HG02610 (cell line): ENCODE data around the gene ADGRL1.
"Not testable (repeated sequence)": the region's sequence is repeated elsewhere in the genome, so short reads cannot be mapped to it uniquely, and the experiment has no call there.

Experiments used
- ATAC-seq: cut with Tn5 transposase; IDR thresholded peaks from one replicate; pipeline ENCODE4 v1.9.1; 2021; ENCODE audit warnings: mild to moderate bottlenecking, moderate library complexity; ENCODE audit not compliant: unreplicated experiment

The ADGRL1 gene

GRCh38 chr19:14221345-14221744, 15.4 kb upstream of the ADGRL1 start:
- ATAC-seq, result not testable (repeated sequence)

- no peak for ATAC-seq
These were observed 12.8 kb upstream of the ADGRL1 start for GRCh38 chr19:14218620-14219330.

GRCh38 chr19:14217886-14218285, 11.9 kb upstream of the ADGRL1 start:
- ATAC-seq, result not testable (repeated sequence)

GRCh38 chr19:14214580-14214979, 8.6 kb upstream of the ADGRL1 start:
- no peak for ATAC-seq

GRCh38 chr19:14210182-14210581, 4.2 kb upstream of the ADGRL1 start:
- not testable (repeated sequence) for ATAC-seq

- not testable (repeated sequence) for ATAC-seq
These were observed 3.4 kb upstream of the ADGRL1 start for GRCh38 chr19:14209401-14209800.

- not testable (repeated sequence) for ATAC-seq
These were observed 2.5 kb upstream of the ADGRL1 start for GRCh38 chr19:14208496-14208895.

- ATAC-seq, result not testable (repeated sequence)
These were observed 1.8 kb upstream of the ADGRL1 start for GRCh38 chr19:14207796-14208195.

GRCh38 chr19:14206737-14207726, 1.1 kb upstream of the ADGRL1 start:
- peak; percentile 40 for ATAC-seq

GRCh38 chr19:14206308-14206707, 339 bp upstream of the ADGRL1 start:
- ATAC-seq, result not testable (repeated sequence)

GRCh38 chr19:14204676-14205451, 1.1 kb downstream of the ADGRL1 start:
- not testable (repeated sequence) for ATAC-seq

- not testable (repeated sequence) for ATAC-seq
These were observed 1.8 kb downstream of the ADGRL1 start for GRCh38 chr19:14204219-14204618.

GRCh38 chr19:14203788-14204187, 2.2 kb downstream of the ADGRL1 start:
- ATAC-seq, result not testable (repeated sequence)

GRCh38 chr19:14203177-14203576, 2.8 kb downstream of the ADGRL1 start:
- no peak for ATAC-seq

- not testable (repeated sequence) for ATAC-seq
These were observed 4.5 kb downstream of the ADGRL1 start for GRCh38 chr19:14201481-14201880.

GRCh38 chr19:14200147-14200841, 5.7 kb downstream of the ADGRL1 start:
- ATAC-seq, result not testable (repeated sequence)

GRCh38 chr19:14198384-14199376, 7.3 kb downstream of the ADGRL1 start:
- no peak for ATAC-seq

GRCh38 chr19:14197882-14198281, 8.1 kb downstream of the ADGRL1 start:
- no peak for ATAC-seq

- ATAC-seq, result not testable (repeated sequence)
These were observed 8.7 kb downstream of the ADGRL1 start for GRCh38 chr19:14197288-14197687.
